Measurements from ENCODE around the gene S100A10. TPM values are rescaled to one million over a fixed set of nuclear protein-coding genes. Genes with fewer than 3 reads are reported as not detected.

Gene S100A10
- polyA plus RNA-seq, 1 experiment: 40.3 TPM

GRCh38 chr1:151942882-151943281, 50.8 kb downstream of the S100A10 start:
- ChIA-PET POLR2A (no interaction called here), CTCF (no interaction called here)
- DNase-seq (ENCODE audit: low read depth): no peak
- Histone ChIP-seq H3K27me3 (ENCODE audit: control insufficient read depth, insufficient read depth, low read length) (no peaks in the 10 kb centered on the region), H3K36me3 (ENCODE audit: control insufficient read depth, insufficient read depth, low read length) (no peaks in the 10 kb centered on the region), H3K4me3 (ENCODE audit: low read depth, low read length) (no peak overlapping the region)
- no peak for TF ChIP-seq CTCF (IDR thresholded peaks at IDR 0.05; ENCODE audit: insufficient read depth, low read depth, low read length)

- ChIA-PET CTCF (interaction anchor here (1.1 to 1.8 kb wide), 4 partner anchors 28 to 73 kb away, joined by 7 to 10 read pairs (median 8); no protein-coding TSS in a partner anchor), POLR2A (no interaction called here)
- Histone ChIP-seq H3K4me3 (ENCODE audit: low read depth, low read length) (no peak overlapping the region), H3K36me3 (ENCODE audit: control insufficient read depth, insufficient read depth, low read length) (no peaks in the 10 kb centered on the region), H3K27me3 (ENCODE audit: control insufficient read depth, insufficient read depth, low read length) (no peaks in the 10 kb centered on the region)
- DNase-seq (ENCODE audit: low read depth): no peak
- TF ChIP-seq CTCF (IDR thresholded peaks at IDR 0.05; ENCODE audit: insufficient read depth, low read depth, low read length): no peak
Measured at GRCh38 chr1:151940541-151940940, 53.1 kb downstream of the S100A10 start.

- POLR2A ChIA-PET: no interaction called here
- no peaks in the 10 kb centered on the region for H3K36me3 ChIP-seq (ENCODE audit: control insufficient read depth, insufficient read depth, low read length)
- CTCF ChIA-PET: interaction anchor here (0.8 to 11.5 kb wide), 3 partner anchors 10 to 59 kb away, joined by 3 to 315 read pairs (median 58); partner anchors contain the start of gene S100A10
- TF ChIP-seq CTCF (IDR thresholded peaks at IDR 0.05; ENCODE audit: insufficient read depth, low read depth, low read length): no peak
- no peak overlapping the region for H3K4me3 ChIP-seq (ENCODE audit: low read depth, low read length)
- H3K27me3 ChIP-seq (ENCODE audit: control insufficient read depth, insufficient read depth, low read length): no peaks in the 10 kb centered on the region
- DNase-seq (ENCODE audit: low read depth): no peak
Measured at GRCh38 chr1:151939779-151940178, 53.9 kb downstream of the S100A10 start.

- no peak overlapping the region for H3K4me3 ChIP-seq (ENCODE audit: low read depth, low read length)
- TF ChIP-seq CTCF (IDR thresholded peaks at IDR 0.05; ENCODE audit: insufficient read depth, low read depth, low read length): no peak
- POLR2A ChIA-PET: no interaction called here
Measured at GRCh38 chr1:151939141-151939540, 54.5 kb downstream of the S100A10 start.

GRCh38 chr1:151936653-151937052, 57.0 kb downstream of the S100A10 start:
- H3K36me3 ChIP-seq (ENCODE audit: control insufficient read depth, insufficient read depth, low read length): no peaks in the 10 kb centered on the region
- TF ChIP-seq CTCF (IDR thresholded peaks at IDR 0.05; ENCODE audit: insufficient read depth, low read depth, low read length): no peak
- POLR2A ChIA-PET: no interaction called here
- H3K27me3 ChIP-seq (ENCODE audit: control insufficient read depth, insufficient read depth, low read length): peaks cover 4% of the 10 kb centered on the region; the same call in 1 of the 2 replicates
- DNase-seq (ENCODE audit: low read depth): no peak
- CTCF ChIA-PET: interaction anchor here (2.2 to 11.5 kb wide), 6 partner anchors 9 to 77 kb away, joined by 6 to 315 read pairs (median 42); partner anchors contain the start of gene S100A10
- no peak overlapping the region for H3K4me3 ChIP-seq (ENCODE audit: low read depth, low read length)

More at GRCh38 chr1:151939141-151939540, 54.5 kb downstream of the S100A10 start:
- H3K27me3 ChIP-seq (ENCODE audit: control insufficient read depth, insufficient read depth, low read length): no peaks in the 10 kb centered on the region
- CTCF ChIA-PET: interaction anchor here (0.8 to 11.5 kb wide), 4 partner anchors 9 to 74 kb away, joined by 3 to 315 read pairs (median 30); partner anchors contain the start of gene S100A10
- no peak for DNase-seq (ENCODE audit: low read depth)
- no peaks in the 10 kb centered on the region for H3K36me3 ChIP-seq (ENCODE audit: control insufficient read depth, insufficient read depth, low read length)

Data from BJ (cell line).